H4 (cell line): ENCODE data around the gene MLXIP. TPM values are rescaled to one million over a fixed set of nuclear protein-coding genes. Genes with fewer than 3 reads are reported as not detected.
"Not testable (repeated sequence)": the region's sequence is repeated elsewhere in the genome, so short reads cannot be mapped to it uniquely, and the experiment has no call there.

Experiments
- DNase-seq: peaks from one replicate; pipeline ENCODE4 v3.0.0-alpha.2; 2015; ENCODE audit warnings: low spot score
- total RNA-seq: library from RNA; depleted of rRNA; stranded (reverse); fragments of >200 nt; shearing (Covaris generic); gene quantifications from 2 replicates; pipeline ENCODE4 v1.2.3, GENCODE V29; 2014; rRNA removed

MLXIP gene, protein sequence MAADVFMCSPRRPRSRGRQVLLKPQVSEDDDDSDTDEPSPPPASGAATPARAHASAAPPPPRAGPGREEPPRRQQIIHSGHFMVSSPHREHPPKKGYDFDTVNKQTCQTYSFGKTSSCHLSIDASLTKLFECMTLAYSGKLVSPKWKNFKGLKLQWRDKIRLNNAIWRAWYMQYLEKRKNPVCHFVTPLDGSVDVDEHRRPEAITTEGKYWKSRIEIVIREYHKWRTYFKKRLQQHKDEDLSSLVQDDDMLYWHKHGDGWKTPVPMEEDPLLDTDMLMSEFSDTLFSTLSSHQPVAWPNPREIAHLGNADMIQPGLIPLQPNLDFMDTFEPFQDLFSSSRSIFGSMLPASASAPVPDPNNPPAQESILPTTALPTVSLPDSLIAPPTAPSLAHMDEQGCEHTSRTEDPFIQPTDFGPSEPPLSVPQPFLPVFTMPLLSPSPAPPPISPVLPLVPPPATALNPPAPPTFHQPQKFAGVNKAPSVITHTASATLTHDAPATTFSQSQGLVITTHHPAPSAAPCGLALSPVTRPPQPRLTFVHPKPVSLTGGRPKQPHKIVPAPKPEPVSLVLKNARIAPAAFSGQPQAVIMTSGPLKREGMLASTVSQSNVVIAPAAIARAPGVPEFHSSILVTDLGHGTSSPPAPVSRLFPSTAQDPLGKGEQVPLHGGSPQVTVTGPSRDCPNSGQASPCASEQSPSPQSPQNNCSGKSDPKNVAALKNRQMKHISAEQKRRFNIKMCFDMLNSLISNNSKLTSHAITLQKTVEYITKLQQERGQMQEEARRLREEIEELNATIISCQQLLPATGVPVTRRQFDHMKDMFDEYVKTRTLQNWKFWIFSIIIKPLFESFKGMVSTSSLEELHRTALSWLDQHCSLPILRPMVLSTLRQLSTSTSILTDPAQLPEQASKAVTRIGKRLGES
- total RNA-seq, result 4.3 and 5.0 TPM in 2 replicates

DNA sequence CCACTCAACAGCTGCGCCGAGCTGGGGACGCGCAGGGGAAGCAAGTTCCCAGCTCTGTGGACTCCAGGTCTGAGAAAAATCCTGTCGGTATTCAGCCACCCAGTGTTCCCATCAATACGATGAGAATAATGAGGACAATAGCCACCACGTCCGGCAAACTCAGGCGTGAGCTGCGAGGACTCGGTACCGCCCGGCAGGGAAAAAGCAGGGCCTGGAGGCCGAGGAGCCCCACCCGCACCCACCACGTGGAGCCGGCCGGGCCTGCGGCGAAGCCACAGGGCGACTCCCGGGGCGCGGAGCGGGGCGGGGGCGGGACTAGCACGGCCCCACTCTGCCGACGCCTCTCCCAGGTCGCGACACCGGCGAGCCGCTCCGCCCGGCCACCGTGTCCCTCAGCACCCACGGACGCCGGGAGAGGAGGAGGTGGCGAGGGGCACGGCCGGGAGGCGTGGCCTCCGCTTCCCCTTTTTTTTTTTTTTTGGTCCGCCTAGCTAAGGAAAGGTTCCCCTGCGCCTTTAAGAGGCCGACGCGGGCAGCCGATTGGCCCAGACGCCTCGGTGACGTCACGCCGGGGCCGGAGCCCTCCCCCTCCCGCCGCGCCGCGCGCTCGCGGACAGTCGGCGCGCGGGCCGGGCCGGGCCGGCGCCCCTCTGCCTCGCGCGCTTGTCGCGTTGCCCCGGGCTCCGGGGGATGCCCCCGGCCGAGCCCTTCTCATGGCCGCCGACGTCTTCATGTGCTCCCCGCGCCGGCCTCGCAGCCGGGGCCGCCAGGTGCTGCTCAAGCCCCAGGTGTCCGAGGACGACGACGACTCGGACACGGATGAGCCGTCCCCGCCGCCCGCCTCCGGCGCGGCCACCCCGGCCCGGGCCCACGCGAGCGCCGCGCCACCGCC, at the start of gene MLXIP:
TSS of gene MLXIP (plus strand) at position 616 of the 892 bp plus-strand sequence. CDS start at position 714, 98 bp downstream.
- DNase-seq, result peak; percentile 87

DNA sequence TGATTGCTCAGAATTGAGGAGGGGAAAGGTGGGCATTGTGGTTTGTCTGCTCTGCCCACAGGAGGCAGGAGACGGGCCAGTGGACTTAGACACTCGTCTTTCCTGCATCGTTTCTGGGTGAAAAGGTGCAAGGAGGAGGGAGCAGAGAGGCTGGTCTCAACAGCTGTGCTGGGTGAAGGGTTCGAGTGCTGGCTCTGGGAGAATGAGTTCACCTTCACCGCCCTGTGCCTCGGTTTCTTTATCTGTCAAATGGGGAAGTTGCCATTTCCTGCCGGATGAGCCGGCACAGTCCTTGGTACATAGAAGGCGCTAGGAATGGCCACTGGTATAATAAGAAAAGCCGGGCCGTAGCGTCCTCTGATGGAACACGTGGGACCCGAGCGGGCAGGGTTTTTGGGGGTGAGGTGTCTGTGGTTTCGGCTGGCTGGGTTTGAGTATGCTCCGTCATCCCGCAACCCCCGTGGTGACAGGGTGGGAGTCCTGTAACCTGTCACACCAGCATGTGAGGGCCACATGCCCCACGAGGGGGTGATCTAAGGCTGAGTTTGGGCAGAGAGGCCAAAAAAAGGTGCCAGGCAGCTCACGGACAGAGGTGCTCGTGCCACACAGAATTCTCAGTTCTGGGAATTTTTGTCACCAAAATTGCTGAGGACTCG, 49.5 kb upstream of the MLXIP start:
- DNase-seq, result no peak

DNA sequence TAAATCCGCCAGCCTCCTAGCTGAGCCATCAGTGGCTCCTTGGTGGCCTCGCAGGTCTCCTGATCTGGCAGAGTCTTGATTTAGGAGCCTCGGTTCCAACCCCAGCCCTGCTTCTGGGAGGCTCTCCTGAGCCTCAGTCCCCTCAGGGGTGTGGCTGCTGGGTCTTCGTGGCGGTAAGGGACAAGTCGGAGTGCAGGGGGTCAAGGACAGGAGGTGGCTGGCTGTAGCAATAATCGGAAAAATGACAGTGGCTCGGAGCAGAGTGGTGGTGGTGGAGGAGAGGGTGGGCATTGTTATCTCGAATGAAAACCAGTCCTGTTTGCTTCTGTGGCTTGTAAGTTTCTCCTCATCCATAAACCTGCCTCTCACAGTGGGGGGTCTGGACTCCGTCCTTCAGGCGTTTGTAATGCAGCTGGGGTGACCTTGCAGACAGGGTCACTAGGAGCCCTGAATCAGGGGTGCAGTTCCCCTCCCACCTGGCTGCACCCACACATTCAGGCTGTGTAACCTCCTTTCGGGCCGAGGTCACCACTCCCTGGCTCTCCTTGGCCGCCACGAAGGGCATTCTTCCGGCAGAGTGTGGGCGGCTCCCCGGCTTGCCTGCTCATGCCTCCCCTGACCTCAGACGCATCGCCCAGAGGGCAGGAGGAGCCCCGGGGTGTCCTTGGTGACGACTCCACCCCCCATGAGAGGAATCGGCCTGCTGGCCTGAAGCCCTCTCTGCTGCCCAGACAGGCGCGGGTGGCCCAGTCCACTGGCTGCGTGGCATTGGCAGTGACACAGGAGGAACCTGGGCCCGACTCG, 48.7 kb upstream of the MLXIP start:
- DNase-seq, result no peak

DNA sequence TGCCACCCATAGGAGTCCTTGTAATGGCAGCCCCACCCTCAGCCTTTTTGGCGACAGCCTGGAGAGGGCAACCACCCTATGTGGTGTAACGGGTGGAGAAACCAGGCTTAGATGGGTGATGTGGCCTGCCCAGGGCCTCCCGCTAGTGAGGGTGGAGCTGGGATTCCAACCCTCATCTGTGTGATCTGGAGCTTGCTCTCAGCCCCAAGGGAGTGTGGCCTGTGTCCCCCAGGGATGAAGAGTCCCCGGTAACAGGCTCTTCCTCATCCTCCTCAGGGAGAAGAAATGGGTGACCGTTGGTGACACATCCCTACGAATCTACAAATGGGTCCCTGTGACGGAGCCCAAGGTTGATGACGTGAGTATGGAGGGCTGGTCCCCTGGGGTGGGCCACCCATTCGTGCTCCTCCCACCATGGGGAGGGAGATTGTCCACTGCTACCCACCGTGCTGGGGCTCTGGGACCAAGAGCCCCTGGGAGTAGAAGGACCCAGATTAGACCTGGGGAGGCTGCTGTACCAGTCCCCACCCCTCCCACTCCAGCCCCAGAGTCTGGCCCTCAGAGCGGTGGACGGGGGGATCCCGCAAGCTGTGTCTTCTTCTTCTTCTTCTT, 48.0 kb upstream of the MLXIP start:
- no peak for DNase-seq

DNA sequence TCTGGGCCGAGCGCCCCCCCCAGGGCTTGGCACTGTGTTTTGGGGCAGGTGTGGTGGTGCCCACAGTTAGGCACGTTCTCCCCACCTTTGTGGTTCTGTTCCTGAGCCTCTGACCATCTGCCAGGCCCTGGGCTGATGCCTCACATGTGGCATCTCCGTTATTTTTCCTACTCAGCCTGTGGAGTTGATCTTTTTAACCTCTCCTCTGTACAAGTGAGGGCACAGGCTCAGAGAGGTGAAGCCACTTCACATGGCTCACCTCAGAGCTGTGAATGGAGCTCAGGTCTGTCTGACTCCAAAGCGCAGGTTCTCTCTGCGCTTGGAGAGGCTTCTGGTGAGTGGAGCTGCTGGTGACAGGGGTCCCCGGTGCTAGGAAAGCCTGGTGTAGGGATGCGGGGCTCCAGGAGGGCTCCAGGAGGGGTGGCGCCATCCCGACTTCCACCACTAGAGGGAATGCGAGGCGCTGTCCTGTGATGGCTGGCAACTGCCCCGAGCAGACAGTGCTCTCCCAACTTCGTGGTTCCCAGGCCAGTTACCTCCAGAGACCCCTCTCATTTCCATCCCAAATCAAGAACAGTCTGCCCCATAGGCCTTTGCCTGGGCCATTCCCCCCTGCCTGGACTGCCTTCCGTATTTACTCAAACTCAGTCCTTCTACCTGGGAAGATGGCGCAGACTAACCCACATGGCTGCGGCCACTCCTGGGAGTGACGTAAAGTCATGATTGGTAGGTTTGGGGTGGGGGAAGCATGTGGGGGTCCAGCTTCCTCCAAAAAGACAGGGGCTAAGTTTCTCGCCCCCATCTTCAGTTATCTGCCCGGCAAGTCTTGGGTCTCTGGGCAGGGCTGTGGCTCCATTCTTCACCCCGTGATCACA, 47.0 kb upstream of the MLXIP start:
- DNase-seq, result peak; percentile 27

DNA sequence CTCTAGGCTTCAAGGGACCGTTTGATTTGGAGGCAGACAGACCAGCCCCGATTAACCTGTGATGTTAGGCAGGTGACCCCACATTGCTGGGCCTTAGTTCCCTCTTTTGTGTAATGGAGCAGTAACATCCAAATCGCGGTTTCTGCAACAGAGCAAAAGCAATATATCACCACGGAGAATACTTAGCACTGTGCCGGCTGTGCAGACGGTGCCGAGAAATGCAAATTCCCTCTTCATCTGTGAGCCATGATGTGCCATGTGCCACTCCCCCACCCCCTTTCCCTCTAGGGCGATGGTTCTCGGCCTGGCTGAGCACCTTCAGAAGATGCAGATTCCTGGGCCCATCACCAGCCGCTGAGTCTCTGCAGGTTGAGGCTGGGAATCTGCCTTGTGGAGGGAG, 46.0 kb upstream of the MLXIP start:
- DNase-seq, result no peak

DNA sequence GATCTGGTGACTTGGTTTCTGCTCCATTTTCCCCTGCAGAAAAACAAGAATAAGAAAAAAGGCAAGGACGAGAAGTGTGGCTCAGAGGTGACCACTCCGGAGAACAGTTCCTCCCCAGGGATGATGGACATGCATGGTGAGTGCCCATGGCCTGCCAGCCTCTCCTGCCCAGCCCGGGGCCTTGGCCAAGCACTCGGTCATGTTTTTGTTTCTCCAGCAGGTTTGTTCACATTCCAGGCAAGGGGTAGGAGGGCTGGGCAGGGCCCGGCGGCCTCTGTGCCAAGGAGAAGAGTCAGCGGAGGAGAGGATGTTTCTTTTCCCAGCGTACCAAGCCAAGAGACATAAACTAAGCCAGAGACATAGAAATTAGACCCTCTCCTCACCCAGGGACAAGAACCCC, 43.3 kb upstream of the MLXIP start:
- no peak for DNase-seq

DNA sequence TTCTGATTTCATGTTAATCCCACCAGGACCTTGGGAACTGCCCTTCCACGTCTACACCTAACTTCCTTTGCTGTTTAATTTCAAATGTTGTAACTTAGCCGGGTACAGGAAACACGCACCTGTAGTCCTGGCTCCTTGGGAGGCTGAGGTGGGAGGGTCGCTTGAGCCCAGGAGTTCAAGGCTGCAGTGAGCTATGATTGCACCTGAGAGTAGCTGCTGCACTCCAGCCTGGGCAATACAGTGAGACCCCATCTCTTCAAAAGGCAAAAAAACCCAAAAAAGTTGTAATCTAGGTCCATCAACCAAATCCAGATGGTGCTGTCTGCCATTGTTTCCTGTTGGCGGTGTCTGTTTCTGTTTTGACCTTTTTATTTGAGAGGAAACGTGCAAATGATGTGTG, 42.4 kb upstream of the MLXIP start:
- DNase-seq, result no peak

DNA sequence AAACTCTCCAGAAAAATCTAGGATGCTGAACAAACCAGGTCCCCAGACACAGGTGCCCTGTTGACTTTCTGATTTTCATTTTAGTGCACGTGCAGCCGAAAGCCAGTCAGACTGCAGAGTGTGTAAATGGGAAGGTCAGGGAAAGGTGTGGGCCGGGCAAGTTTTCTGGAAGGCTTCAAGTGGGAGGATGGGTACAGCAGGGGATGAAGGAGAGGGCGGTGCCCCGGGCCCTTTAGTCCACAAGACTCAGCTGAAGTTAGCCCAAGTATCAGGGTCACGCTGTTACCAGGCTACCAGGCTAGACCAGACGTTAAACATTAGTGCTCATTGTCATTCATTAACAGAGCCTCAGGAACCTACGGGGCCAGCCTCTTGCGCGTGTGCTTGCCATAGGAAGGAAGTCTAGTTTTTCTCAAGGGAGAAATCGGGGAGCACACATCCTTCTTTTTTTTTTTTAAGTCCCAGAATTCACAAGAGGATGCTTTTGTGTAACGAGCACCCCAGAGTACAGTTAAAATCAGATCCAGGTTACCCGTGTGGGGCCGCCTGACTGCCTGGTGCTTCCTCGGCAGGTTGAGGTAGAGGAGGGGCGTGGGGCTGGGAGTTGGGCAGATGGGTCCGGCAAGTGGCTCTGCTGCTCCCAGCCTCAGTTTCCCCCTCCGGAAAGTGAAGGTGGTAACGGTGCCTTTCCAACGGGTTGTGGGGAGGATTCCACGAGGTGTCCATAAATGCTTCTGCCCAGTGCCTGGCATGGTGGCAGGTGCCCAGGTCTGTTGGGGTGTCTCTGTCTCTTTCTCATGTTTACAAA, 37.8 kb upstream of the MLXIP start:
- no peak for DNase-seq

DNA sequence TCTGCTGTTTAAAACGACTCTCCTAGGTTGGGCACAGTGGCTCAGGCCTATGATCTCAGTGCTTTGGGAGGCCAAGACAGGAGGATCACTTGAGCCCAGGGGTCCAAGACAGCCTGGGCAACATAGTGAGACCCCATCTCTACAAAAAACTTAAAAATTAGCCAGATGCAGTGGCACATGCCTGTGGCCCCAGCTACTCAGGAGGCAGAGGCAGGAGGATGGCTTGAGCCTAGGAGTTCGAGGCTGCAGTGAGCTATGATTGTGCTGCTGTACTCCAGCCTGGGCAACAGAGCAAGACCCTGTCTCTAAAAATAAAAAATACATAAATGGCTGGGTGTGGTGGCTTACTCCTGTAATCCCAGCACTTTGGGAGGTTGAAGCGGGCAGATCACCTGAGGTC, 37.1 kb upstream of the MLXIP start:
- not testable (repeated sequence) for DNase-seq

DNA sequence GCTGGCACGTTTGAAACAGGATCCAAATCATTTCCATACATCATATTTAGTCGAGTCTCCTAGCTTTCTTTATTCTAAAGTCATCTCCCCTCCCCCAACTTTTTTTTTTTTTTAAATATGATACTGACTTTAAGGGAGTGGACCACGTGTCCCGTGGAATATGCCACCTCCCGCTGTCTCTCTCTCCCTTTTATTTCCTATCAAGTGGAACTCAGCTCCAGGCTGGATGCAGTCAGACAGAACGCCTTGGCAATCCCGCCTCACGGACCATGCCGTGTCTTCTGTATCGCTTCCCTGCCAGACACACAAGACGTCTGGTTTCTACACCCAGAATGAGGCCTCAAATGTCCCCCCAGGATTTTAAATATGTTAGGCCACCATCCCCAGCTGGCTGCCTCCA, 35.6 kb upstream of the MLXIP start:
- no peak for DNase-seq

DNA sequence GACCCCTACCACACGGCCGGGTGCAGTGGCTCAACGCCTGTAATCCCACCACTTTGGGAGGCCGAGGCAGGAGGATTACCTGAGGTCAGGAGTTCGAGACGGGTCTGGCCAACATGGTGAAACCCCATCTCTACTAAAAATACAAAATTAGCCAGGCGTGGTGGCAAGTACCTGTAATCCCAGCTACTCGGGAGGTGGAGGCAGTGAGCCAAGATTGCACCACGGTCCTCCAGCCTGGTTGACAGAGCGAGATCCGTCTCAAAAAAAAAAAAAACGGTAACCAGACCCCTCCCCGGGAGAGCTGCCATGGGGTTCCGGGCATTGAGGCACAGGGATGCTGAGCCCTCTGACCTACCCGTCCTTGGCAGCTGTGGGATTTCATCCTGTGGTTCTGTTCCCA, 35.1 kb upstream of the MLXIP start:
- no peak for DNase-seq

DNA sequence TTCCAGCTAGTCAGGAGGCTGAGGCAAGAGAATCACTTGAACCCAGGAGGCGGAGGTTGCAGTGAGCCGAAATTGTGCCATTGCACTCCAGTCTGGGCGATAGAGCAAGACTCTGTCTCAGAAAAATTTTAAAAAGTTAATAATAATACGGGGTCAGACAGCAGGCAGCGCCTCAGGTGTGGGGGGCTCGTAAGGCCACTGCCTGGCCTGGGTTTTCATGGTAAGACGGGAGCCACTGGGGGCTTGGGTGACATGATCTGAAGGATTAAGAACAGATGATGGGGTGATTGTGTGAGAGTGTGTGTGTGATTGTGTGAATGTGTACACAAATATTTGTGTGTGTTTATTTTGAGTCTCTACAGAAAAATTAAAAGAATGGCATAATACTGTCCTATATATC, 33.3 kb upstream of the MLXIP start:
- DNase-seq, result no peak

DNA sequence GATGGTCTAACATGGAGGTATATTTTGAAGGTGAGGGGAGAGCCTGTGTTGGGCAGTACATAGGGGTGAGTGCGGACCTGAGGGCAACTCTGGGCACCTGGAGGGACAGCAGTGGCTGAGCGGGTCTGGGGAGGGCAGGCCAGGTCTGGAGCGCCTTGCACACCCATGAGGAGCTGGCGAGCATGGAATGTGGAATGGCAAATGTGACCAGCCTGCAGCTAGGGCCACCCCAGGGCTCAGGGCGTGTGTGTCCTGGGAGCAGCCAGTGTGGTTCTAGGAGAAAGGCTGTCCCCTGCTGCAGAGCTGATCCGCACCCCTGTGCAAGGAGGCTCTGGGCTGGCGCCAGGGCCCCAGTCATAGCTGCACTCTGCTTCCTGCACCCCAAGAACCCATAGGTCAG, 32.4 kb upstream of the MLXIP start:
- DNase-seq, result no peak

DNA sequence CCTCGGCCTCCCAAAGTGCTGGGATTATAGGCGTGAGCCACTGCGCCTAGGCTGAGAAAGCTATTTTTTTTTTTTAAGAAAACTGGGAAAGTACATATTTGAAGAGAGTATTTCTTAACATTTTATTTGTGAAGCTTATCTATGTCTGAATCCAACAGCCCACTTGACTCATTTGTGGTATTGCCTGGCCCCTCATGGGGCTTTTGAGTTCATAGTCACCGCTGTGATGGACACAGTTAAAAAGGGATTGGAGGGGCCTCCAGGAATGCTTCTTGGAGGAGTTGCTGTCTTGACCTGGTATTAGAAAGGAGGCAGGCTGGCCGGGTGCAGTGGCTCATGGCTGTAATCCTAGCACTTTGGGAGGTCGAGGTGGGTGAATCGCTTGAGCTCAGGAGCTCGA, 30.4 kb upstream of the MLXIP start:
- no peak for DNase-seq

DNA sequence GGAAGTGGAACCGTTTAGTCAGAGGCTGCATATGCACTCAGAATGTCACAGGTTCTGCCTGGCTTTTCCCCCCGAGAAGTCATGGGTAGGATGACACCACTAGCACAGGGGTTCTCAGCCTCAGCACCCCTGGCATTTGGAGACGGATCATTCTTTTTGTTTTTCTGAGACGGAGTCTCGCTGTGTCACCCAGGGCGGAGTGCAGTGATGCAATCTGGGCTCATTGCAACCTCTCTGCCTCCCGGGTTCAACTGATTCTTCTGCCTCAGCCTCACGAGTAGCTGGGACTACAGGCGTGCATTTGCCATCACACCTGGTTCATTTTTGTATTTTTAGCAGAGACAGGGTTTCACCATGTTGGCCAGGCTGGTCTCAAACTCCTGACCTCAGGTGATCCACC, 28.7 kb upstream of the MLXIP start:
- no peak for DNase-seq

DNA sequence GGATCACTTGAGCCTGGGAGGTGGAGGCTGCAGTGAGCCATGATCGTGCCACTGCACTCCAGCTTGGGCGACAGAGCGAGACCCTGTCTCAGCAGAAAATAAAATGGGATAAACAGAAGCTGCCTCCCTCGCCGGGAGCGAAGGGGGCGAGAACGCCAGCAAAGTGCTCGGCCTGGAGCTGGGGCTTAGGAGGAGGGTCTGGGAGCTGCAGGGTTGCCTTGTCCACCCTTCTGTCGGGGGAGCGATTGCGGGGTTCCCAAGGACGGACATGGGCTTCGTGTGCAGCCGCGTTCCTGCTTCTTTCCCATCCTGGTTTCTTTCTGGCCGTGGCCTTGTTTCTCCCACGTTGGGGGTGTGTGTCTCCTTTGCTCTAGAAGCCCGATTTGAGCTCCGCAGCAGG, 27.9 kb upstream of the MLXIP start:
- DNase-seq, result no peak

DNA sequence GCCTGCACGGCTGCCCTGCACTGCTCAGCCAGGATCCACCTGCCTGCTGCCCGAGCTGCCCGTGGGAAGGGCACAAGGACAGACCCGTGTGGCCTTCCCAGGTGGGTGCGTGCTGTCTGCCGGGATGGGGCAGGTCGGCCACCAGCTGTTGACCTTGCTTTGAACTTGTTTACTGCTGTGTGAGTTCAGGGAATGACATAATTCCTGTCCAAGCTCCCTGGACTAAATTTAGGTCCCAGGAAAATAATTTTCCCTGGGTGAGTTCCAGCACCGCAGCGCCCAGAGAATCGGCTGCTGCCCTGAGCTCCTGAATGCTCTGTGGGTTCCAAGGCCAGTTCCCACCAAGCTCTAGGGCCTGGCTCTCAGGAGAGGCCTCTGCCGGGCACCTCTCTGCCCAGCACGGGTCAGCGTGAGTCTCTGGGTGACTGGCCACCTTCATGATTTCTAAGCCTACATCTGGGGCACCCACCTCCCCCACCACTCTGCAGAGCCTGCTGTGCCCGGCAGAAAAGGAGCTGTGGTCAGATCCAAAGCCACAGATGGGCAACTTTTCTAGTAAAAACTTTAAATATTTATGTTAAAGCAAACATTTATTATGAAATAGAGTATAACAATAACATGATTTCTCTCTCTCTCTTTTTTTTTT, 27.2 kb upstream of the MLXIP start:
- peak; percentile 66 for DNase-seq
